GM19240 (cell line): ENCODE results near the gene MS4A8.
"Not testable (repeated sequence)": the region's sequence is repeated elsewhere in the genome, so short reads cannot be mapped to it uniquely, and the experiment has no call there.

Experiments used
- DNase-seq: peaks from one replicate; pipeline ENCODE4 v3.0.0; 2011; ENCODE audit warnings: low spot score; ENCODE audit not compliant: insufficient read length

Gene MS4A8

DNA sequence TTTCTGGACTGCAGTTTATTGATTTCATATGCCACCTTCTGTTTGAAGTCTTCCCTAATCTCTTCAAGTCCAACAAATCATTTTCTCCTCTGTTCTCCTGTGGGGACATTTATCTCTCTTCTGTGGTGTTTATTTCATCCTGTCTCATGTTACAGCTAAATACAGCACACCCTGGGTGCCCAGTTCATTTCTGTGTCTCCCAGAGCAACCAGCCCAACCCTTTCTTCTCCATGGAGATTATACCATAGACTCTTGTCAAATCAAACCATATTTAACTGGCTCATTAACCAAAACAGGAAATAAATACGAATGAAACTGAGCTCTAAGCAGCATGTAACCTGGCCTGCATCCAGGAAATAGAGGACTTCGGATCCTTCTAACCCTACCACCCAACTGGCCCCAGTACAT lies at the start of gene MS4A8:
Gene MS4A8 (plus strand): TSS at position 329 of the 408 bp plus-strand sequence. CDS start 1,249 bp downstream, outside the sequence.
- DNase-seq = no peak

DNA sequence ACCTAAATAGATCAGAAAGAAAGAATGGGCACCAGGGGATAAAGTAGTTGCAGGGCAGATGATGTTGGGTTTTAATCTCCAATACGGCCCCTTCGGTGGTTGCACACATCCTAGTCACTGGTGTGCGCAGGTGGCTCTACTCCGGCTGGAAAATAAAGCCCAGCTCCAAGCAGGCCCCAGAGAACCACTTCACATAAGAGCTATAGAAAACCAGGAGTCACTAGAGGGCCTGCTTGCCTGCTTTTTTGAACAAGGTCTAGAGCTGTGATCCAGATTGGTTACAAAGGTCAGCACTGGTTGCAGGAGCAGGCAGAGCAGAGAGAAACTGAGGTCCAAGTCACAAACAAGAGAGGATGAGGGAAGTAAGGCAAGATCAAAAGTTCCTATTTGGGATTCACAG lies 41.5 kb upstream of the MS4A8 start:
- DNase-seq = no peak

GRCh38 chr11:60658409-60658808 lies 41.0 kb upstream of the MS4A8 start:
- no peak for DNase-seq

DNA sequence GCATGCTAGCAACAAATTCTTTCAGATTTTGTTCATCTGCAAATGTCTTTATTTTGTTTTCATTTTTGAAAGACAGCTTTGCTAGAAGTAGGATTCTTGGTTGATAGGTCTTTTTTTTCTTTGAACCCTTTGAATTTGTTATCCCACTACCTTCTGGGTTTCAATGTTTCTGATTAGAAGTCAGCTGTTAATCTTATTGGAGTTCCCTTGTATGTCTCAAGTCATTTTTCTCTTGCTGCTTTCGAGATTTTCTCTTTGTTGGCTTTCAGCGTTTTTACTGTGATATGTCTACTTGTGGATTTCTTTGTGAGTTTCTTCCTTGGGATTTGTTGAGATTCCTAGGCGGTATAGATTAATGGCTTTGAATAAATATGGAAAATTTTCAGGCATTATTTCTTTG lies 27.2 kb upstream of the MS4A8 start:
- DNase-seq = no peak

GRCh38 chr11:60678231-60678630 lies 21.2 kb upstream of the MS4A8 start:
- not testable (repeated sequence) for DNase-seq

DNA sequence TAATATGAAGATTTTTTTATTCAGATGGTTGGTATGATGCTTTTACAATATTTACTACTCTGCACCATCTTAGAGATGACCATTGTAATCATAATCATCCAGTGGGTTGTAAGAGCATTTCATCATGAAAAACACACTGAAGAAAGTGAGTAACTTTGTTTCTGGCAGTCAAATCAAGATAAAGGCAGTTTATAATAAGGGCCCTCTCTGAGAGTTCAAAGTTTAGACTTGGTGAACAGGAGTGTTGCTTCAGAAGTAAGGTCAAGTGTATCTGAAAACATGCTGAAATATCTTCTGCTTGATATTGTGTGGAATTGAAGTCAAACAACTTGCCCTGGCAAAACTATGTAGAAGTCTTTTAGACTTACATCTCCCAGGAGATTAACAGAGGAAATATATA lies 19.5 kb upstream of the MS4A8 start:
- DNase-seq = no peak

DNA sequence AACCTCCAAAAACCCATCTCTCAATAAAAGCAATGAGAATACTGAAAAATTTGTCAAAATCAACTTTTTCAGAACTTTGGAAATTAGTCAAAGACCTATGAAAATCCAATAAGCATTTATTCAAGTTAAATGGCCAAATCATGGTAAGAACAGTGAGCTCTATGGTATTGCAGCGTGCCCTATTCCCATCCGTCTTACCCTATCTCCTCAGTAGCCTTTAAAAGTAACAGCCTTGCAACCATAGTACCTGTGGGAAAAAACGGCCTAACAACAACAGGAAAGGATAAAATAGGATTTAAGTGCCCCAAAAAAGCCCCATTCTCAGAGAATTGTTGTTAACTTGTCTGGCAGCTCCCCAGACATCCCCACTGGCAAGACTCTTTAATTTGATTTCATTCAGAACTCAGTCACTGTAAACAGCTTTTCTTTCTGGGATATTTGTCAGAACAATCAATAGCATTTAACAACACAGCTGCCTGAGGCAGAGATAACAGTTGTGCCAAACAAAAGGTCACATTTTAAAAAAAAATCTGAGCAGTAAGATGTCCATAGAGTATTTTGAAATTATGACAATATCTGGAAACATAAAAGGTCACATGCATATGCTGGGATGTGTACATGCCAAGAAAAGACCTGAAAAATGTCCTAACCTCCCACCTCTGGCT lies 18.8 kb upstream of the MS4A8 start:
- DNase-seq = no peak

DNA sequence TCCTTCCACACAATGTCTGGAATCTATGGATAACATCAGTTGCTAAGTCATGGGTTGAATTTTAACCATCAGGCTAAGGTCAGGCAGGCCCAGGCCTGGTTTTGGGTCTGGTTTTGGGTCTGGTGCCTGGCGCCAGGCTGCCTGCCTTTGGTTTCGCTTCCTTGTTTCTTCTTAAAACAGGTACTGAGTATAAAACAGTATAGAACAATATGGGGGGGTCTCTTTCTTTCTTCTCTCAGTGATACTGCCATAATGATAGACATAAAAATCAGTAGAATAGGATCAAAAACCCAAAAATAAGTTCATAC lies 14.9 kb upstream of the MS4A8 start:
- not testable (repeated sequence) for DNase-seq

DNA sequence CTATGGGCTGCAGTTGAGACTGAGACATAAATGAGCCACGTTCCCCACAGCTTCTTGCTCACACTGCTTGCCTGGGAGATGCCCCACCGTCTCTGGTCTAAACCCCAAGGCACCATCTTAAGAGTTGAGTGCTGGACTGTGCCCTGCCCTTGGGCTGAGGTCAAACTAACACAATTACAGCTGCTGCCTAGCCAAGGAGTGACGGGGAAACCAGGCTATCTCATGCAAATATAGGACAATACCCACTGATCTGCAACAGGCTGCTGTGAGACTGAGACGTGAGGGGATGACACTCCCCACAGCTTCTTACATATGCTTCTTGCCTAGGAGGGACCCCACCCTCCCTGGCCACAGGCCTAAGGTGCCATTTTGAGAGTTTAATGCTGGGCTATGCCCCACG lies 7.8 kb upstream of the MS4A8 start:
- DNase-seq = no peak

DNA sequence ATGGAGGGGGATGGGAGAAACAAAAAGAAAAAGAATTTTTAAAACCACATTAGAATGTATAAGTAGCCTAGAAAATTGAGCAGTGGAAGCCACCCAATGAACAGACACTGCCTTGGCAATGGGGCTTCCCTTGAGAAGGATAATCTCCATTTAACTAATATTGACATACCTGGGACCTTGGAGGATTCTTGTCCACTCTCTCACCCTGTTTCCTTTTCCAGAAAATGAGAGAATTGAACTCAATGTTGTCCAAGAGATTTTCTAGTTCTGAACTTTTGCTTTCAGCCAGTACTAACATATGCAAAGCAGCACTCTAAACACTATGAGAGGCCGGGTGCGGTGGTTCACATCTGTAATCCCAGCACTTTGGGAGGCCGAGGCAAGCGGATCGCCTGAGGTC lies 524 bp downstream of the MS4A8 start:
- no peak for DNase-seq

DNA sequence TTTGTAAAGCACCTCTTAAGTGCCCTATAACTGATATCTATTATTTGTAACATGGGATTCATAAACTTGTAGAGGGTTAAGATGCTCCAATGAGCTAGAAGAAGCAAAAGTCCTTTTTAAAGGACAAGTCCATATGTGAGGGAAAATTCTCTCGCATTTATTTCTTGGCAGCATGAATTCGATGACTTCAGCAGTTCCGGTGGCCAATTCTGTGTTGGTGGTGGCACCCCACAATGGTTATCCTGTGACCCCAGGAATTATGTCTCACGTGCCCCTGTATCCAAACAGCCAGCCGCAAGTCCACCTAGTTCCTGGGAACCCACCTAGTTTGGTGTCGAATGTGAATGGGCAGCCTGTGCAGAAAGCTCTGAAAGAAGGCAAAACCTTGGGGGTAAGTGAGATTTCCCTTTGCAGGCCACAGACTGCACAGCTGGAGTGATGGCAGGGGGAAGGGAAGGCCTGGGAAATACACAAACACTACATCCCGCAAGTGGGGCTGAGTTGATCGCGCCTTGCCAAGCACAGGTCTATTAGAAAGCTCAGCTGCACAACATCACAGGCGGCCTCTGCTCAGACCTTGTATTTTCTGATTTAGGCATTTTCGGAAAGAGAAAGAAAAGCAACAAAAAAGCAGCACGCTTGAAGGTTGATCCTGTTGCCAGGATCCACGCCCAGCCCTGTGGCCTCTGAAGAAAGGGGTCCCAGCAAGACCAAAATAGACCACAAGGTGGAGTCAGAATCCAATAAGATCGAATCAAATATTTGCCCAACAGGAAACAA lies 1.5 kb downstream of the MS4A8 start:
- DNase-seq = no peak

- DNase-seq = no peak
Observed at GRCh38 chr11:60701469-60701818, 2.0 kb downstream of the MS4A8 start.

- no peak for DNase-seq
Observed at GRCh38 chr11:60703374-60703773, 4.0 kb downstream of the MS4A8 start.

GRCh38 chr11:60705895-60706294 lies 6.5 kb downstream of the MS4A8 start:
- no peak for DNase-seq

- no peak for DNase-seq
Observed at GRCh38 chr11:60706931-60707330, 7.5 kb downstream of the MS4A8 start.

DNA sequence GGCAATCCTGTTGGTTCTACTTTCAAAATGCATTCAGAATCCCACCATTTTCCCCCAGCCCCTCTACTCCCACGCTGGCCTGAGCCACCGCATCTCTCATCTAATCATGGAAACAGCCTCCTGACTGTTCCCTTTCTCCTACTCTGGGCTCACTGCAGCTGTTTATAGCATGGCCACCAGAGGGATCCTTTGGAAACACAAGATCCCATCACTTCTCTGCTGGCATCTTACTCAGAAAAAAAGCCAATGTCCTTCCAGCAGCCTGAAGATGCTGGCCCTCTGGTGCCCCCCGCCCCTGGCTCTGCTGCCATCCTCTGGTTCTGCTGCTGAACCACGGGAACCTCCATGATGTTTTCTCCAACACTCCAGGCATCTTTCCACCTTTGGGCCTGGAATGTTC lies 11.1 kb downstream of the MS4A8 start:
- no peak for DNase-seq

DNA sequence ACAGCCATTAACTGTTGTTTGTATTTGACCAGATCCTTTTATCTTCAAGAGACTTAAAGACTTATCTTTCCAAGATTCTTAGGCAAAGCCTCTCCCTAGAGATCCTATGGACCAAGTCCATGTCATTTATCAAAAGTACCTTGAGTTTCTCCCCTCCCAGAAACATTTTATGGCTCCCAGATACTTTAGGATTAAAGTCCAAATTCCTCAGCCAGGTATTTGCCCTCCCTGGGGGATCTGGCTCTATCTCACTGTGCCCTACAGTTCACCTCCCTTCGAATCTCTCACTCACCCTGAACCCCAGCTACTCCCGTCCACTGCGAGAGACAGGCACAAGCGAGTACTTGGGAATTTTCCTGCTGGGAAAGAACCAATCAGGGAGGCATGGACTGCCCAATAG lies 11.9 kb downstream of the MS4A8 start:
- DNase-seq = no peak

DNA sequence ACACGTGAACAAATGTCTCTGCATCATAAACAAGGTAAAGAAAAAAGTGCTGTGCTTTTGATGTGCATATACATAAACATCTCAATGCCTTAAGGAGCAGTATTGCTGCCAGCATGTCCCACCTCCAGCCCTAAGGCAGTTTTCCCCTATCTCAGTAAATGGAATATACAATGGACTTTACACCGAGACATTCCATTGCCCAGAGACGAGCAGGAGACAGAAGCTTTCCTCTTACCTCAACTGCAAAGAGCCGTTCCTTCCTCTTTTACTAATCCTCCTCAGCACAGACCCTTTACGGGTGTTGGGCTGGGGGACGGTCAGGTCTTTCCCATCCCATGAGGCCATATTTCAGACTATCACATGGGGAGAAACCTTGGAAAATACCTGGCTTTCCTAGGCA lies 14.0 kb downstream of the MS4A8 start:
- DNase-seq = not testable (repeated sequence)

GRCh38 chr11:60717956-60718355 lies 18.5 kb downstream of the MS4A8 start:
- DNase-seq = no peak

GRCh38 chr11:60718524-60719316 lies 19.3 kb downstream of the MS4A8 start:
- DNase-seq = no peak

- no peak for DNase-seq
Observed at GRCh38 chr11:60719391-60719790, 20.0 kb downstream of the MS4A8 start.

DNA sequence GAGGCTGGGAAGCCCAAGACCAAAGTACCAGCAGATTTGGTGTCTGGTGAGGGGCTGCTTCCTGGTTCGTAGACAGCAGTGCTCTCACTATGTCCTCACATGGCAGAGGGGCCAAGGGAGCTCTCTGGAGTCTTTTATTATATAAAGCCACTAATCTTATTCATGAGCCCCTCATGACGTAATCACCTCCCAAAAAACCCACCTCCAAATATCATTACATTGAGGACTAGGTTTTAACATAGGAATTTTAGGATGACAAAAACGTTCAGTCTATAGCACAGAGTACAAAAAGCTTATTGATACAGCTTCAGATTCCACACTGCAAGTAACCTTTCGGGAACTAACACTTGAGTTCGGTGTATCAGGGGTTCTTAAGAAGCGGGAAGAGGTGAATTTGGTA lies 21.0 kb downstream of the MS4A8 start:
- DNase-seq = no peak

DNA sequence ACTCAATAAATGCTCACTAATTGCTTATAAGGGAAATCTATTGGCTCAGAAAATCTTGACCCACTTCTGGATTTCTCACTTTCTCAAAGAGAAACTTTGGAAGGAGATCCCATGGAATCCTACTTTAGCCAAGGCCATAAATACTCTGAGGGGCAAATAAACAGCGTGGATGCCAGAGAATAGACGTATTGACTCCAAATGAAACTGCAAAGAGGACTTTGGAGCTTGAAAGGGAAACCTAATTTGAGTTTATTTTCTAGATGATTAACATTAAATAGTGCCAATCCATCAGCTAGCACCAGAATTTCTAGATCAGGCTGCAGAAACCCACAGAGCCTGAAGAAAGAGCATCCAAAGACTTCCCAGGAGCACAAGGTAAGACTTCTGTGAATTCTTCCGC lies 25.0 kb downstream of the MS4A8 start, which contains the start of gene MS4A18:
Gene MS4A18 (plus strand): TSS at position 301 of the 400 bp plus-strand sequence.
- no peak for DNase-seq
